HEK293 (cell line): ENCODE data around the gene ADPRH.

Experiments
- CTCF ChIA-PET: fragments of 350-600 bp; formaldehyde crosslinking; extraction: SDS; loops from one replicate; lab custom pipeline; 2021; ENCODE audit warnings: antibody characterized with exemption; lab: Yijun Ruan, JAX
- POLR2A ChIA-PET: fragments of 300-600 bp; formaldehyde crosslinking; extraction: SDS; loops from one replicate; lab custom pipeline; 2020; ENCODE audit warnings: antibody characterized with exemption, inconsistent platforms; lab: Yijun Ruan, JAX
- H3K27ac ChIP-seq: fragments of 200-500 bp; sonication (Bioruptor generic); 2 replicates; pipeline ENCODE4 v1.5.1; 2014; ENCODE audit warnings: low read depth, low read length, control low read depth, inconsistent platforms; ENCODE audit errors: extremely low read depth
- H3K36me3 ChIP-seq, 2 experiments: fragments of 200-500 bp in 1 of 2; sonication (Bioruptor generic) in 1 of 2; 1 replicate in 1 of 2; 2 replicates in 1 of 2; pipeline ENCODE4 v1.5.1; 2014 to 2017; ENCODE audit warnings: inconsistent platforms in 2 of 2, low read length in 2 of 2; ENCODE audit not compliant: control insufficient read depth in 2 of 2, insufficient read depth in 1 of 2
- H3K4me1 ChIP-seq: fragments of 200-500 bp; sonication (Bioruptor generic); 2 replicates; pipeline ENCODE4 v1.5.1; 2014; ENCODE audit warnings: mild to moderate bottlenecking, low read length, inconsistent platforms; ENCODE audit not compliant: control insufficient read depth, insufficient read depth
- H3K4me3 ChIP-seq: 2 replicates; pipeline ENCODE4 v1.5.1; 2011; ENCODE audit warnings: low read depth, mild to moderate bottlenecking, control low read depth, low read length, moderate library complexity
- H3K9me3 ChIP-seq: fragments of 200-500 bp; sonication (Bioruptor generic); 2 replicates; pipeline ENCODE4 v1.5.1; 2014; ENCODE audit warnings: low read depth, low read length, inconsistent platforms; ENCODE audit not compliant: control insufficient read depth, insufficient read depth
- ELK4 ChIP-seq: IDR thresholded peaks from 2 replicates; pipeline ENCODE4 v1.6.1; 2011; ENCODE audit warnings: mild to moderate bottlenecking, low read depth, low read length, borderline replicate concordance
- GLI2 ChIP-seq: fragments of 450-650 bp; formaldehyde crosslinking; IDR thresholded peaks from 2 replicates; pipeline ENCODE4; 2017; ENCODE audit warnings: missing biosample characterization, missing genetic modification characterization, low read depth, borderline replicate concordance
- GLIS1 ChIP-seq: fragments of 450-650 bp; formaldehyde crosslinking; IDR thresholded peaks from 2 replicates; pipeline ENCODE4 v1.5.1; 2016; ENCODE audit warnings: missing biosample characterization, missing genetic modification characterization
- KLF9 ChIP-seq: fragments of 450-650 bp; formaldehyde crosslinking; IDR thresholded peaks from 2 replicates; pipeline ENCODE4 v1.5.1; 2016; ENCODE audit warnings: missing biosample characterization, missing genetic modification characterization, low read depth
- PRDM1 ChIP-seq: fragments of 450-650 bp; formaldehyde crosslinking; IDR thresholded peaks from 2 replicates; pipeline ENCODE4; 2016; ENCODE audit warnings: missing biosample characterization, missing genetic modification characterization
- SP2 ChIP-seq: fragments of 450-650 bp; formaldehyde crosslinking; IDR thresholded peaks from 2 replicates; pipeline ENCODE4 v1.5.1; 2016; ENCODE audit warnings: missing biosample characterization, missing genetic modification characterization
- TCF7L2 ChIP-seq: IDR thresholded peaks from 2 replicates; pipeline ENCODE4 v1.6.1; 2011; ENCODE audit warnings: low read depth, mild to moderate bottlenecking, inconsistent platforms, low read length, moderate library complexity, borderline replicate concordance
- ZEB2 ChIP-seq: fragments of 450-650 bp; formaldehyde crosslinking; IDR thresholded peaks from 2 replicates; pipeline ENCODE4 v1.5.1; 2016; ENCODE audit warnings: missing biosample characterization, missing genetic modification characterization
- ZNF133 ChIP-seq: fragments of 450-650 bp; formaldehyde crosslinking; IDR thresholded peaks from 2 replicates; pipeline ENCODE4 v1.5.1; 2016; ENCODE audit warnings: missing biosample characterization, missing genetic modification characterization
- ZNF169 ChIP-seq: fragments of 450-650 bp; formaldehyde crosslinking; IDR thresholded peaks from 2 replicates; pipeline ENCODE4 v1.5.1; 2016; ENCODE audit warnings: missing biosample characterization, missing genetic modification characterization
- ZNF324 ChIP-seq: fragments of 450-650 bp; formaldehyde crosslinking; IDR thresholded peaks from 2 replicates; pipeline ENCODE4 v1.5.1; 2016; ENCODE audit warnings: missing biosample characterization, missing genetic modification characterization
- ZNF366 ChIP-seq: fragments of 450-650 bp; formaldehyde crosslinking; conservative IDR thresholded peaks from 2 replicates; pipeline ENCODE4 v1.5.1; 2016; ENCODE audit warnings: missing biosample characterization, missing genetic modification characterization
- ZNF416 ChIP-seq: fragments of 450-650 bp; formaldehyde crosslinking; IDR thresholded peaks from 2 replicates; pipeline ENCODE4 v1.5.1; 2016; ENCODE audit warnings: missing biosample characterization, missing genetic modification characterization
- ZNF426 ChIP-seq: fragments of 450-650 bp; formaldehyde crosslinking; IDR thresholded peaks from 2 replicates; pipeline ENCODE4 v1.5.1; 2017; ENCODE audit warnings: missing biosample characterization, missing genetic modification characterization, mild to moderate bottlenecking, inconsistent platforms, moderate library complexity
- ZNF521 ChIP-seq: fragments of 450-650 bp; formaldehyde crosslinking; IDR thresholded peaks from 2 replicates; pipeline ENCODE4 v1.5.1; 2017; ENCODE audit warnings: missing biosample characterization, mild to moderate bottlenecking, missing genetic modification characterization
- ZNF544 ChIP-seq: fragments of 450-650 bp; formaldehyde crosslinking; IDR thresholded peaks from 2 replicates; pipeline ENCODE4 v1.5.0; 2017; ENCODE audit warnings: missing biosample characterization, missing genetic modification characterization
- ZNF560 ChIP-seq: fragments of 450-650 bp; formaldehyde crosslinking; IDR thresholded peaks from 2 replicates; pipeline ENCODE4 v1.5.1; 2017; ENCODE audit warnings: missing biosample characterization, missing genetic modification characterization, borderline replicate concordance
- ZNF561 ChIP-seq: fragments of 450-650 bp; IDR thresholded peaks from 2 replicates; pipeline ENCODE4 v1.5.1; 2018; ENCODE audit warnings: missing biosample characterization, missing genetic modification characterization, borderline replicate concordance
- ZNF629 ChIP-seq: fragments of 450-650 bp; formaldehyde crosslinking; IDR thresholded peaks from 2 replicates; pipeline ENCODE4 v1.5.1; 2017; ENCODE audit warnings: missing biosample characterization, missing genetic modification characterization
- ZNF768 ChIP-seq: fragments of 450-650 bp; formaldehyde crosslinking; IDR thresholded peaks from 2 replicates; pipeline ENCODE4 v1.5.1; 2018; ENCODE audit warnings: missing biosample characterization, mild to moderate bottlenecking, missing genetic modification characterization
- ZNF776 ChIP-seq: fragments of 450-650 bp; formaldehyde crosslinking; IDR thresholded peaks from 2 replicates; pipeline ENCODE4 v1.5.0; 2017; ENCODE audit warnings: missing biosample characterization, missing genetic modification characterization, borderline replicate concordance
- ZNF791 ChIP-seq: fragments of 450-650 bp; formaldehyde crosslinking; IDR thresholded peaks from 2 replicates; pipeline ENCODE4 v1.5.1; 2016; ENCODE audit warnings: missing biosample characterization, missing genetic modification characterization
- ZNF837 ChIP-seq: fragments of 450-650 bp; formaldehyde crosslinking; IDR thresholded peaks from 2 replicates; pipeline ENCODE4 v1.5.1; 2016; ENCODE audit warnings: missing biosample characterization, missing genetic modification characterization
- TF ChIP-seq, protein P1 (sequence below): fragments of 450-650 bp; formaldehyde crosslinking; IDR thresholded peaks from 2 replicates; pipeline ENCODE4 v1.5.1; 2017; ENCODE audit warnings: missing biosample characterization, missing genetic modification characterization
- TF ChIP-seq, protein P2 (sequence below): fragments of 450-650 bp; formaldehyde crosslinking; IDR thresholded peaks from 2 replicates; pipeline ENCODE4 v1.5.1; 2016; ENCODE audit warnings: missing biosample characterization, missing genetic modification characterization
- TF ChIP-seq, protein P3 (sequence below): fragments of 450-650 bp; formaldehyde crosslinking; IDR thresholded peaks from 2 replicates; pipeline ENCODE4 v1.5.1; 2016; ENCODE audit warnings: missing biosample characterization, missing genetic modification characterization

Gene ADPRH

DNA sequence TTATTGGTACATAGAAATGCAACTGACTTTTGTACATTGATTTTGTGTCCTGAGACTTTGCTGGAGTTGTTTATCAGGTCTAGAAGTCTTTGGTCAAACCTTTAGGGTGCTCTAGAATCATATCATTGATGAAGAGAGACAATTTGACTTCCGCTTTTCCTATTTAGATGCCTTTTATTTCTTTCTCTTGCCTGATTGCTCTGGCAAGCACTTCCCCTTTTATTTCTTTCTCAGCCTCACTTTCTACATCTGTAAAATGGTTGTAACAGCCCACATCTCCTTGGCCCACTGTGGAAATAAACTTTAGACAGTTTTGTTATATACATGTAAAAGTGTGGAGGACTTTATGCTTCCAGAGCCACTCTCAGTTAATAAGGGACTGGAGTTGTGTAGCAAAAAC, 32.4 kb downstream of the ADPRH start:
- no peak for TF ChIP-seq PRDM1 (tag by site-specific recombination)
- ChIA-PET CTCF (no interaction called here), POLR2A (no interaction called here)
- no peaks in the 10 kb centered on the region for H3K4me1 ChIP-seq
- no peaks in the 10 kb centered on the region for H3K36me3 ChIP-seq
- no peaks in the 10 kb centered on the region for H3K9me3 ChIP-seq
- no peak overlapping the region for H3K4me3 ChIP-seq
- no peak overlapping the region for H3K27ac ChIP-seq

GRCh38 chr3:119613201-119613600, 33.9 kb downstream of the ADPRH start:
- H3K27ac ChIP-seq: no peak overlapping the region
- H3K36me3 ChIP-seq: no peaks in the 10 kb centered on the region
- ChIA-PET POLR2A (no interaction called here), CTCF (interaction anchor here (0.6 kb wide), 1 partner anchor 14 kb away, joined by 4 read pairs; no protein-coding TSS in a partner anchor)
- H3K9me3 ChIP-seq: no peaks in the 10 kb centered on the region
- H3K4me1 ChIP-seq: no peaks in the 10 kb centered on the region
- TF ChIP-seq ZNF169 (tag by site-specific recombination): no peak
- no peak overlapping the region for H3K4me3 ChIP-seq

DNA sequence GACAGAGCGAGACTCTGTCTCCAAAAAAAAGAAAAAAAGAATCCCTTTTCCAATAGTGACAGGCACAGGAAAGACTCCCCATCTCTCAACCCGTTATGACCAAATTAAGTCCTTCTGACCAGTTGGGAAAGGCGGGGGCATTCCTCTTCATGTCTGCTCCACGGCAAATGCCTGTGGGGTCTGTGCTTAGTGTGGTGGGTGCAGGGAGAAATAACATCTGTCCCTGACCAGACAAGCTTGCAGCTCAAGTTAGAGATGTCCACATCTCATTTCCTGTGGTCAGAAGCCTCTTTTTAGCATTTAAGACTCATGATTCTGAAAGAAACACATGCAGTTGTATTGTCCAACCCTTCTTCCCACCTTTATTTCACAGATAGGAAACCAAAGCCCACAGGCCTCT, 34.6 kb downstream of the ADPRH start:
- TF ChIP-seq ZNF629 (tag by site-specific recombination) (no peak), ZNF324 (tag by site-specific recombination) (no peak), ZNF837 (tag by site-specific recombination) (no peak), GLI2 (tag by site-specific recombination) (no peak), ZNF366 (tag by site-specific recombination) (no peak), ZNF776 (tag by site-specific recombination) (no peak), ZNF791 (tag by site-specific recombination) (no peak), ZNF768 (tag by site-specific recombination) (no peak), ZNF560 (tag by site-specific recombination) (no peak), ZNF544 (no peak), ZNF416 (tag by site-specific recombination) (no peak), ZNF133 (tag by site-specific recombination) (no peak), ZNF561 (tag by site-specific recombination) (no peak)
- TF ChIP-seq, protein P1, sequence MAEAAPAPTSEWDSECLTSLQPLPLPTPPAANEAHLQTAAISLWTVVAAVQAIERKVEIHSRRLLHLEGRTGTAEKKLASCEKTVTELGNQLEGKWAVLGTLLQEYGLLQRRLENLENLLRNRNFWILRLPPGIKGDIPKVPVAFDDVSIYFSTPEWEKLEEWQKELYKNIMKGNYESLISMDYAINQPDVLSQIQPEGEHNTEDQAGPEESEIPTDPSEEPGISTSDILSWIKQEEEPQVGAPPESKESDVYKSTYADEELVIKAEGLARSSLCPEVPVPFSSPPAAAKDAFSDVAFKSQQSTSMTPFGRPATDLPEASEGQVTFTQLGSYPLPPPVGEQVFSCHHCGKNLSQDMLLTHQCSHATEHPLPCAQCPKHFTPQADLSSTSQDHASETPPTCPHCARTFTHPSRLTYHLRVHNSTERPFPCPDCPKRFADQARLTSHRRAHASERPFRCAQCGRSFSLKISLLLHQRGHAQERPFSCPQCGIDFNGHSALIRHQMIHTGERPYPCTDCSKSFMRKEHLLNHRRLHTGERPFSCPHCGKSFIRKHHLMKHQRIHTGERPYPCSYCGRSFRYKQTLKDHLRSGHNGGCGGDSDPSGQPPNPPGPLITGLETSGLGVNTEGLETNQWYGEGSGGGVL (tag by site-specific recombination): no peak
- H3K9me3 ChIP-seq: no peaks in the 10 kb centered on the region
- H3K36me3 ChIP-seq: no peaks in the 10 kb centered on the region
- no peaks in the 10 kb centered on the region for H3K4me1 ChIP-seq
- no peak overlapping the region for H3K27ac ChIP-seq
- POLR2A ChIA-PET: no interaction called here
- no peak overlapping the region for H3K4me3 ChIP-seq
- CTCF ChIA-PET: no interaction called here

DNA sequence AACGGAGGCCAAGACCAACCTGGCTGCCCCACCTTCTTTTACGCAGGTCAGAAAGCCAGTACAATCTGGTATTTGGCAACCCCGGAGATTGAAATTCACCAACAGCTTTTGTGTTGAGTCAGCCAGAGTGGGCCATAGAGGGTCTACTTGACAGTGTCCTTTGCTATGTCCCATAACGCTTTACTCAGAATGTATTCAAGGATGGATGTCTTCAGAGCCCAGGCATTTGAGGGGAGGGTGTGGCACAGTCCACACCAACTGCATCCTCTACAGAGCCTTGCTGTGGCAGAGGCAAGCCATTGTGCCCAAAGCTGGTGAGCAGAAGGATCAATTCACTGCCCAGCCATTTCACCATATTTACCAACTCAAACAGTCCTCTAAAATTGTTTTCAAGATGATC, 36.8 kb downstream of the ADPRH start:
- no peak overlapping the region for H3K4me3 ChIP-seq
- H3K9me3 ChIP-seq: no peaks in the 10 kb centered on the region
- ChIA-PET CTCF (no interaction called here), POLR2A (no interaction called here)
- no peaks in the 10 kb centered on the region for H3K4me1 ChIP-seq
- TF ChIP-seq, protein P2, sequence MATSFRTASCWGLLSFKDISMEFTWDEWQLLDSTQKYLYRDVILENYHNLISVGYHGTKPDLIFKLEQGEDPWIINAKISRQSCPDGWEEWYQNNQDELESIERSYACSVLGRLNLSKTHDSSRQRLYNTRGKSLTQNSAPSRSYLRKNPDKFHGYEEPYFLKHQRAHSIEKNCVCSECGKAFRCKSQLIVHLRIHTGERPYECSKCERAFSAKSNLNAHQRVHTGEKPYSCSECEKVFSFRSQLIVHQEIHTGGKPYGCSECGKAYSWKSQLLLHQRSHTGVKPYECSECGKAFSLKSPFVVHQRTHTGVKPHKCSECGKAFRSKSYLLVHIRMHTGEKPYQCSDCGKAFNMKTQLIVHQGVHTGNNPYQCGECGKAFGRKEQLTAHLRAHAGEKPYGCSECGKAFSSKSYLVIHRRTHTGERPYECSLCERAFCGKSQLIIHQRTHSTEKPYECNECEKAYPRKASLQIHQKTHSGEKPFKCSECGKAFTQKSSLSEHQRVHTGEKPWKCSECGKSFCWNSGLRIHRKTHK (tag by site-specific recombination): no peak
- TF ChIP-seq ZEB2 (tag by site-specific recombination) (no peak), ZNF521 (tag by site-specific recombination) (no peak), TCF7L2 (no peak), ELK4 (no peak), KLF9 (no peak), ZNF426 (no peak), GLIS1 (no peak), SP2 (tag by site-specific recombination) (no peak)
- TF ChIP-seq, protein P3, sequence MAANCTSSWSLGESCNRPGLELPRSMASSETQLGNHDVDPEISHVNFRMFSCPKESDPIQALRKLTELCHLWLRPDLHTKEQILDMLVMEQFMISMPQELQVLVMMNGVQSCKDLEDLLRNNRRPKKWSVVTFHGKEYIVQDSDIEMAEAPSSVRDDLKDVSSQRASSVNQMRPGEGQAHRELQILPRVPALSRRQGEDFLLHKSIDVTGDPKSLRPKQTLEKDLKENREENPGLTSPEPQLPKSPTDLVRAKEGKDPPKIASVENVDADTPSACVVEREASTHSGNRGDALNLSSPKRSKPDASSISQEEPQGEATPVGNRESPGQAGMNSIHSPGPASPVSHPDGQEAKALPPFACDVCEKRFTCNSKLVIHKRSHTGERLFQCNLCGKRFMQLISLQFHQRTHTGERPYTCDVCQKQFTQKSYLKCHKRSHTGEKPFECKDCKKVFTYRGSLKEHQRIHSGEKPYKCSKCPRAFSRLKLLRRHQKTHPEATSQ (tag by site-specific recombination): no peak
- H3K27ac ChIP-seq: no peak overlapping the region
- H3K36me3 ChIP-seq: no peaks in the 10 kb centered on the region
